CD4-positive, alpha-beta T cell treated with Interleukin-17A for 1 hour (primary cell): ENCODE results near the gene IGF2R.

ENCODE experiments used
- DNase-seq: peaks from one replicate; pipeline ENCODE4 v3.0.0-alpha.2; 2020

IGF2R gene

GRCh38 chr6:159976686-159977254 is 7.9 kb downstream of the IGF2R start:
- no peak for DNase-seq

GRCh38 chr6:159977255-159977903 is 8.5 kb downstream of the IGF2R start:
- no peak for DNase-seq

DNA sequence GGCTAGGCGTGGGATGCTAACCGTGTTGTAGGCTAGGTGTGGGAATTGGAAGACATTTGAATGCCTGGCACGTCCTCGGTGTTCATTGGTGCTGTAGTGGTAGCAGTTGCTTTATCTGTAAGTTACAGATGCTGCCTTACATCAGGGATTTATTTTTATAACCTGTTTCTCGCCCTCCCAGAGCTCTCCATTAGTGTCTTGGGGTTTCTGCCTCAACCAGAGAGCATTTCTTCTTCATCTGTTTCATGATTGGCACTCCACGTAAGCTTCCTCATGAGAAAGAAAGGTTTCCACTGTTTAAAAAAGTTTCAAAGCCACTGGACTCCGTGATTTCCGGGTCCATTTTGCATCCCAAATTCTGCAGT is 9.0 kb downstream of the IGF2R start:
- no peak for DNase-seq

- peak; percentile 55 for DNase-seq
These were observed 9.6 kb downstream of the IGF2R start for GRCh38 chr6:159978291-159979135.

- peak; percentile 69 for DNase-seq
These were observed 10.4 kb downstream of the IGF2R start for GRCh38 chr6:159979136-159979874.

- DNase-seq: no peak
These were observed 11.6 kb downstream of the IGF2R start for GRCh38 chr6:159980474-159980873.

GRCh38 chr6:159981071-159981402 is 12.2 kb downstream of the IGF2R start:
- DNase-seq: peak; percentile 21

- DNase-seq: peak; percentile 66
These were observed 12.7 kb downstream of the IGF2R start for GRCh38 chr6:159981403-159982245.

GRCh38 chr6:159982731-159983506 is 14.0 kb downstream of the IGF2R start:
- DNase-seq: peak; percentile 42

DNA sequence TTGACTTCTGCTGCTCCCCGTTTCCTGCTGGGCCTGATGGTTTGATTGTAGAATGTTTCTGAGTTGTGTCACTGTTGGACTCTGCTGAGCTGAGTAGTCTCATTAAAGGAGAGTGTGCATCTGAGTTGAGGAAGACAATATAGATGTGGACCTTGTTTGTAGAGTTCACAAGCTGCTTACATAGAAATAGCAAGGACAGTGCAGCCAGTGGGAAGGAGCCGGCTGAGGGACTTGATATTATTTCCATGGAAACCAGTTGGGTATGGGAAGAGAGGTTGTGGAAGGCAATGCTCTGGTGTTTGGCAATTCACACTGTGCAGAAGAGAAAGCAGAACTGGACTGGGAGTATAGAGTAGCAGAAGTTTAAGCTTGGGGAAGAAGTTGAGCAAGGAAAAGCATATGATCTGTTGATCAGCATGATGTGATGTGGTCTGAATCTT is 14.8 kb downstream of the IGF2R start:
- no peak for DNase-seq

- no peak for DNase-seq
These were observed 15.4 kb downstream of the IGF2R start for GRCh38 chr6:159984268-159984786.

DNA sequence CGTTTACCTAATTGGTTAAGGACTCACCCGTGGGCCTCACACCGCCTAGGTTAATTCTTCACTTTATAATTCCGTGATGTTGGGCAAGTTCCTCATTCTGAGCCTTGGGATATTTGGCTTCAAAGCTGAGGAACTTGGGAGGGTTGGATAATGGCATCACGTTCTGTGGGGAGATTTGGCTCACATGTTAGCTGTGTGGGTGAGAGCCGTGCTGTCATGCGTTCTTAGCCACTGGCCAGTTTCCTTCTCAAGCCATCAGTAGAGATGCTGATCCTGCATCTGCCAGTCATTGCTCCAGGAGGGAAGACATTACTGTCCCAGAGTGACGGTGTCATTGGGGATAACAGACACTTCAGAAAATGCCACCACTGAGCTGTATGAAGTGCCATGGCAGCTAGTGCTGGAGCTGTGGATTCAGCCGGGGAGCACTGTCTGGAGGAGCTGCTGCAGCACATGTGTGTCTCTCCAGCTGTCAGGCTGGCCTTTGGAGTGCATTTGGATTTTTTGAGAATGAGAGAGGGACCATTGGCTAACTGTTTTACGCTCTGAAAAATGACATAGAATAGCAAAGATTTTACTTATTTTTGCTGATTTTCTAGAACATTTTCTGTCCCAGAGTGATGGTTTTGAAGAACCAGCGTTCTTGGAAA is 16.5 kb downstream of the IGF2R start:
- DNase-seq: no peak

DNA sequence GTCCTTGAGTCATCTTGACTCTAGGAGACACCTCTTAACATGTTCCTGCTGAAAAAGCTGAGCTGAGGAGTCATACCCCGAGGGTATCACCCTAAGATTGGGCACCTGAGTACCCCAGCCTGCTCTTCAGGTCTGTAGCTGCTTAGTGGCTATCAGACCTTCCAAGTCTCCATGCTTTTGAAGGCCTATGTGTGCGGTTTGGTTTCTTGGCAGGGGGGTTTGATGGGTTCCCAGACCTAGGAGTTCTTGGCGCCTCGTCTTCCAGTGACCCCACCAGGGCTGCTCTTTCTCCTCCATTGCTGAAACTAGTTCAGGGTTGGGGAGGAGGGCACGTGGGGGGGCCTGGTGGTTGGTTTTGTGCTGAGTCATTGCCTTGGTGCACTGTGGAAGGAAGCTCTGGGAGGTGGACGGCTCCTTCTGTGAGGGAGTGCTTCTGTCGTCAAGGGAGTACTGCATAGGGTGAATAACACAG is 20.1 kb downstream of the IGF2R start:
- no peak for DNase-seq

DNA sequence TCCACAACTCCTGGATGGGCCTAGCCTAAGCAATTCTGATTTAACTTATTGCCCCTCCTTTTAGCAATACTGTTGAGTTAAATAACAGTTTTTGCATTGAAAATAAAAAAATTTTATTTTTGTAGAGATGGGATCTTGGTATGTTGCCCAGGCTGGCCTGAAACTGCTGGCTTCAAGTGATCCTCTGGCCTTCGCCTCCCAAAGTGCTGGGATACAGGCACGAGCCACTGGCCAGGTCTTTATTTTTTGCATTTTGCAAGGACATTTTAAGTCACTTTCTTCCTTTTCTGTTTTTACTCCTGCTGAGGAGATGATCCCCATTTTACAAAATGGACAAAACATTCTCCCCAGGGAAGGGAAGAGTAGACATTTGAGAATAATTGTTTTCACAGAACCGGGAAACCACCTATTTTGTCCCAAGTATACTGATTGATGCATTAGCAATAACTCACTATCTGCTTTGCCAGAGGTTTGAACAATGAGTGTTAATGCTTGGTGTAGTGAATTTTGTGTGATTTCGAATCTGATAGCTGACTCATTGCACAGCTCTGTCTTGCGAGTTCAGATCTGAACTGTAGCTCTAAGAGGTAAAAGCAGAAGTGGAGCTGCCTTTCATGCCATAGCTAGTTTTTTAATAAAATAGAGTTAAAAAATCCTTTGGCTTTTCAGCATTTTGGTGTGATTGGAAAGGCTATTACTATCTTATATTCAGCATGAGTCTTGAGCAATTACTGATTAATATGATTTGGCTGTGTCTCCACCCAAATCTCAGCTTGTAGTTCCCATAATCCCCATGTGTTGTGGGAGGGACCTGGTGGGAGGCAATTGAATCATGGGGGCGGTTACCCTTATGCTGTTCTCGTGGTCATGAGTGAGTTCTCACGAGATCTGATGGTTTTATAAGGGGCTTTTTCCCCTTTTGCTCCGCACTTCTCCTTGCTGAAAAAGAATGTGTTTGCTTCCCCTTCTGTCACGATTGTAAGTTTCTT is 20.9 kb downstream of the IGF2R start:
- no peak for DNase-seq

DNA sequence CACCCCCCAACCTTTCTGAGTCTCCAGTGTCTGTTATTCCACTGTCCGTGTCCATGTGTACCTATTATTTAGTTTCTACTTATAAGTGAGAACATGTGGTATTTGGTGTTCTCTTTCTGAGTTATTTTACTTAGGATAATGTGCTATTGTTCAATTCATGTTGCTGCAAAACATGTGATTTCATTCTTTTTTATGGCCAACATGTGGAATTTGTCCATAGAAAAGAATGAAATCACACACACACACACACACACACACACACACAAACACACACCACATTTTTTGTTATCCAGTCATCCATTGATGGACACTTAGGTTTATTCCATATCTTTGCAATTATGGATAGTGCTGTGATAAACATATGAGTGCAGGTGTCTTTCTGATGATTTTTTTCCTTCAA is 23.5 kb downstream of the IGF2R start:
- DNase-seq: no peak

DNA sequence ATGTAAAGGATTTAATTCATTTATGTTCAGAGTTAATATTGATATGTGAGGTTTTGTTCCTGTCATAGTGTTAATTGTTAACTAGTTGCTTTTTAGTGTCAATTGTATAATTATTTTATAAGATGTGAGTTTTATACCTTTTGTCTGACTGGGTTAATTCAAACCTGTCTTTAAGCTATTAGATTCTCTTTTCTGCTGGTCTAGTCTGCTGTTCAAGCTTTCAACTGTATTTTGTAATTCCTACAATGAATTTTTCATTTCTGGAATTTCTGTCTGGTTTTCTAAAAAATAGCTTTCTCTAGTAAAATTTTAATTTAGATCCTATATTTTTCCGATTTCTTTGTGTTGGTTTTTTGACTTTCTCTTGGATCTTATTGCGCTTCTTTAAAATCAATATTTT is 26.5 kb downstream of the IGF2R start:
- no peak for DNase-seq

GRCh38 chr6:159996087-159996622 is 27.3 kb downstream of the IGF2R start:
- DNase-seq: no peak

DNA sequence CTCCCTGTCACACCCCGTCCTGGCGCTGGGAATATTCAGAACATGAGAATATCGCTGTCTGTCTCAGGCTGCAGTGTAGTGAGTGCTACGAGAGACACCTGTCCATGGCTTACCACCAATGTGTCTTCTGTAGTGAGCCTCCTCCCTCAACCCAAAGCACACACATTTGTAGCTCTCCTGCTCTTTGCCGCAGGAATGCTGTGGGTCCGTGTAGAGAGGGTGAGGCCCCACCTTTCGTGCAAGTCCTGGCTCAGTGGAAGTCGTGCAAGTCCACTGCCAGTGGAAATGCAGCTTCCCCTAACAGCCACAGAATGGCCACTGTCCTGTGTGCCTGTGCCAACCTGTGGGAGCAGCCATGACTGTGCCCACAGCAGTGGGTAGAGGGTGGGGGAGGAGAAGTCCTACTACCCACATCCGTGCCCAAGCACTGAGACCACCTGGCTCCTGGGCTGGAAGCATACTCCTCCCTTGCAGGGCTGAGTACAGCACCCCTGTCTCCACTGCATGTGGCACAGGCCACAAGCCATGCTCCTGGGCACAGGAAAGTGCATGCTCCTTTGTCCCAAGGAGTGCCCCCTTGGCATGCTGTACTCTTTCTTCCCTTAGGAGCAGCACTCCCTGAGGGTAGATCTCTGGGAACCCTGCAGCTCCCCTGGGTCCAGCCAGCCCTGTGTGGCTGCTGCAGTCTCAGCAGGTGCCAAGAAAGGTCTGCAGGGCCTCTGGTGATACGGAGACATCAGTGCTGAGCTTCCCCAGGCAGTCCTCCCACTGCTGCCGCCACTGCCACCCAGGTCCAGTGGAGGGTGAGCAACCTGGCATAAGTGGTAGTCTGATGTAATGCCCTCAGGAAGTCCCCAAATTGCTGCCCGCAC is 28.0 kb downstream of the IGF2R start:
- DNase-seq: no peak
